GM18508 (cell line): Measurements from ENCODE around the gene TTLL9.
A peak's percentile ranks its signal among the peaks of the same experiment; 100 is the strongest.

Experiments
- ATAC-seq: cut with Tn5 transposase; IDR thresholded peaks from one replicate; pipeline ENCODE4 v1.9.1; 2021; ENCODE audit warnings: moderate number of reproducible peaks; ENCODE audit not compliant: insufficient read depth, unreplicated experiment

The TTLL9 gene

DNA sequence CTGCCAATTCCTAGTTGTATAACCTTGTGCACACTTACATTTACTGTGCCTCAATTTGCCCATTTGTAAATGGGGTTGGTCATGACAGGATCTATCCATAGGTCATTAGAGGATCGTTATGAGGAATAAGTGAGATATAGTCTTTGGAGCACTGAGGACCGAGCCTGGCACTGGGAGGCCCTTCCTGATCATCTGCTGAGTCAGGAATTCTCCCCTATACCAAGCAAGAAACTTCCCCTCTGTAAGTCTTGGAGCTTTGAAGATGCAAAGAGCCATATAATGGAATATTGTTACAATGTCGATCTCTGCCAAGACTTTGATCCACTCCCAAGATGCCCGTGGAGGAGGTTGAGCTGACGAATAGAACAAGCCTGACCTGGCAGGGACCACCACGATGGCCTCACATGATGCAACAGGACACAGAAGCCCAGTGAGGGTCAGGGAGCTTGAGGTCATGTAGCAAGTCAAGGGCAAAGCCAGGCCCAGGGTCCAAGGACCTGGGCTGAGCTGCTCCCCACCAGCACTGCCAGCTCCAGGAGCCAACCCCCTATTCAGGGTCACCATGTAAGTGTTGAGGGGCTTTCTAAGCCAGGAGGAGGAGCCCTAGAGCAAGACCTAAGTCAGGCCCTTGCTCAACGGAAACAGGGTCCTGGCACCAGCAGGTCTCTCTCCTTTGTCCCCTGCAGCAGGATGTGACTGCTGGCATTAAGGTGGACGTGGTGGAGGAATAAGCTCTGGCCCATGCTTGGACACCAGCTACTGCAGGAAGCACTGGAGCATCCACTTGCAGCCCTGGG lies 64.7 kb downstream of the TTLL9 start:
- ATAC-seq: no peak

DNA sequence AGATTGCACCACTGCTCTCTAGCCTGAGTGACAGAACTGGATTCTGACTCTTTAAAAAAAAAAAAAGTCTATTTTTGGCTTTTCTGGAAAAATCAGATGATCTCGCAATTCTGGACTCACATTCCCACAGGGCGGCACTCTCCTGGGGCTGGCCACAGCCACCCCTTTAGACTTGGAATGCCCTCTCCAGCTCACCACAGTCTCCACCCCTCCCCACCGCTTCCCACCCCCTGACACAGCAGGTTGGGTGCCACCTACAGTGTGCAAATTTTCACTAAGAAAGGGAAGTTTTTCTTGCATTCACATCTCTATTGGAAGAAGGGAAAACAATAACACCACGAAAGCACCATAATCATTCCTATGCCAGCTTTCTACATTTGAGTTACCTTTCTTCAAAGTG lies 66.0 kb downstream of the TTLL9 start:
- no peak for ATAC-seq

DNA sequence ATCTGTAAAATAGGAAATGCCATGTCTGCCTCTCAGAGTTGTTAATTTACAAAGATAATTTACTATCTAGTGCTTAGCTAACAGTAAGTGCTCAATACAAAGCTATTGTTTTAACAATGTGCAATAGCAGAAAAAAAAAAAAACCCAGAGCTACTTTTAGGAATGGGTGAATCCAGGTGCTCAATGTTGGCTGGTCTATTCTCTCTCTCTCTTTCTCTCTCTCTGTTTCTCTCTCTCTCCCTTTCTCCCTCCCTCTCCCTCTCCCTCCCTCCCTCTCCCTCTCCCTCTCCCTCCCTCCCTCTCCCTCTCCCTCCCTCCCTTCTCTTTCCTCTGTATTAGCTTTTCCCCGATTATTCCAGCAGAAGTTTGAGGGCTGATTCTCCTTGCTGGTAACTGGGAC lies 67.4 kb downstream of the TTLL9 start:
- no peak for ATAC-seq

DNA sequence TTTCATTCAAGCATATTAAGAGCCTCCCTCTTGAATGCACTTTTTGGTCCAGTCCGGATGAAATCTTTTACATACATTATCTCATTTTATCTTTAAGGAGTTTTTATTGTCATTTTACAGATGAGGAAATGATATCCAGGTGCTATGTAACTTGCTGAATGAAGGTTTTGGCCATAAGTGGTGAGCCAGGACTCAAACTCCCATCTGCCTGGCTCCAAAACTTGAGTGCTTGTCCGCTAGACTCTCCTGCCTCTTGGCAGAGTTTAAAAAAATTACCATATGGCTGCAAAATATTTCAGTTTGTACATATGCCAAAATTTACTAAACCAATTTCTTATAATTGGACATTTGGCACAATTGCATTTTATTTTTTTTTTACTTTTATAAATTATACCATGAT lies 69.2 kb downstream of the TTLL9 start:
- ATAC-seq: no peak

DNA sequence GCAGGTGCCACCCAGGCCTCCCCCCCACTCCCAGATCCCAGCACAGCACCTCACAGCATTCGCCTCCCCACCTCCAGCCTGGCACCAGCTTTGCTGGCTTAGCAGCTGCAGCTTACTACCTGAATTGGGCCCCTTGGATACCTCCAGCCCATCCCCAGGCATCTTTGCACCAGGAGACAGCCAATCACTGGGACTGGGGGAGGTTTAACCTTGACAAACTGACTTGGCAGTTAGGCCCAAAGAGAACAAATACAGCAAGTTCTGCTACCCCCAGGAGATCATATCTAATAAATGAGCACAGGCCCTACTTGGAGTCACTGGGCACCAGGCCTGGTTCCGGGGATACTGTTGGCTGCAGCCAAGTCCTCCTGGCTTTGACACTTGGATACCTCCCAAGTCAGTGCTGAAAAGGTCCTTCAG lies 72.6 kb downstream of the TTLL9 start:
- ATAC-seq: no peak

DNA sequence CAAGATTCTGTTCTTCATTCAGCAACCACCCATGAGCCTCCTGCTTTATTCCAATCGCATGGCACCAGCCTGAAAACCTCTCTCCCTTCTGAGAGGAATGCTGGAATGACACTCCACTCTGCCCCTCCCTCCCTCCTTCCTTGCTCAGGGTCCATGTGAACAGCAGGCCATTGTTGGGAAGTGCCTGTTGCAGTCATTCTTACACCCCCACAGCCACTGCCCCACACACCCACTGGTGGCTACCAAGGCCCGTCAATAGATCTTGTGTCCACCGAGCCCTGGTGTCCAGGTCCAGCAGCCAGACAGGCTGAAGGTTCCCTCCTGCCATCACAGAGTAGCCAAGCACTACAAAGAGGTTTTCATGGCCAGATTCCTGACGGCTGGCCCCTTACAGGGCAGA lies 74.9 kb downstream of the TTLL9 start:
- no peak for ATAC-seq

DNA sequence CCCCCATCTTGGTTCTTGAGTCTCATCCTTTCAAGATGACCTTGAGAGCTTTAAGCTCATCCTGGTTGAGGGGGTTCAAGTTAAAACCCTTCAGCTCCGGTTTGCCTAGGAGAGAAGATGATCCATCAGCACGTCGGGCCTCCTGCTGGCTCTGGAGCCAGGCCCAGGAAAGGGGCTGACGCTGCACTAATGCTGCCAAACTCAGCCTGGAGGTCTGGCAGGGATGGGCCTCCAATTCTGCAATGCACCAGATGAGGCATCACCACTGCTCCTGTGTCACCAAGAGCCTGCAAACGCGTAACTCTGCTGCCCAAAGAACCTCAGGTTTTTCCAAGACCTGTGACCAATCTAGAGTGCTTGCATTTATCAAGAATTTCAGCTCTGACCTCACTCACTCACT lies 75.4 kb downstream of the TTLL9 start:
- no peak for ATAC-seq

DNA sequence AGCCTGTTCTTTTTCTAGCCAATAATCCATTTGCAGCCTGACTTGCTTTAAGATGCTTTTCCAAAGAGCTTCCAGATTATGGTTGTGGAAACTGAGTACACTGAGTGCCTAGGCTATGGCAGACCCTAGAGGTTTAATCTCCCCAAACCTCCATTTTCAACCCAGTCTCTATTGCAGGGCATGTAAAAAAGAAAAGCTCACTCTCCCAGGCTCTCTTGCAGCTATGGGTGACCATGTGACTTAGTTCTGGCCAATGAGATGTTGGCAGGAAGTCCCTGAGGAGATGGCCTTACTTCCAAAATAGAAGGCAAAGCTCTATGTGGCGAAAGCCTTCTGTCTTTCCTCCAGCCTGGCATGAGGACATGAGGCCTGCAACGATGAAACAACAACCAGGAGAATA lies 77.6 kb downstream of the TTLL9 start:
- no peak for ATAC-seq

DNA sequence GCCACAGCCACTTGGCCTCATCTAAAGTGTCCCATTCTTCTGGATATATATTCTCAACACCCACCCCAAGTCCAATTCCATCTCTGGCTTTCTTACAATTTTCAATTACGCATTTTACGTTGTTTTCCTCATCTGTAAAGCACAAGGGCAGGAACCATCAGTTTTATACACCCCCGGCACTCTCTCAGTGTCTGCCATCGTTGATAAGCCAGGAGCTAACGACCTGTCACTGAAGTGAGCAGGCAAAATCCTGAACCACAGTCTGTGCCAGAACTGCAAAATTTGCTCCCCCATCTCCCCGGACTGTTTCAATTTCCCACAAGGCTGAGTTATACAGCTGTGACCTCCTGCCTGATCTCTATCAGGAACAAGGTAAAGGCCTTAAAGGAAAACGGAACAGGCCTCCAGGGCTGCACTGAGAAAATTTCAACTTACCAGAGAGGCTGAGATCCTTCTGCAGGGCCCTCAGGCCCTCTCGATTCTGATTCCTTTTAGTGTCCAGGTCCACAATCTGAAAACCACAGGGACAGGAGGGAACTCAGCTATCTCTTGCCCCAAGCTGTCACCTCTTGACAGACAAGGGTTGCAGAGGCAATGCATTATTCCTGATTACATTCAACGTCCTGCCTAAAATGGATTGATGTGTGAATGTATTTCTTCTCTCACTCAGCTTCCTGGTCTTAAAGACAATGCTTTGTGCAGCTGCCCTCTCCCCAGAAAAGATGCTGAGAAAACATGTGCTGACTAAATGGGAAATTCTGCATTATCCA lies 79.6 kb downstream of the TTLL9 start:
- no peak for ATAC-seq

DNA sequence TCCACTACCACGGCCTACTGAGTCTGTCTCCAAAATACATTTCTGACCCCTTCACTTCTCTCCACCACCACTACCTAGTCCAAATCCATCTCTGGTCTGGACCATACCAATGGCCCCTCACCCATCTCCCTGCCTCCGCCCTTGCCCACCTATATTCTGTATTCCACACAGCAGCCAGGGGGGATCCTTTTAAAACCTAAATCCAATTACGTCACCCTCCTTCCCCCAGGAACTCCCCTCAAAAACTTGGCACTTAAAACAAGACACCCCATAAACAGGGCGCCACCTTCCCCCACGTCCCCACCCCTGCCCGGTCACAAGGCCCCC lies 80.7 kb downstream of the TTLL9 start:
- no peak for ATAC-seq

DNA sequence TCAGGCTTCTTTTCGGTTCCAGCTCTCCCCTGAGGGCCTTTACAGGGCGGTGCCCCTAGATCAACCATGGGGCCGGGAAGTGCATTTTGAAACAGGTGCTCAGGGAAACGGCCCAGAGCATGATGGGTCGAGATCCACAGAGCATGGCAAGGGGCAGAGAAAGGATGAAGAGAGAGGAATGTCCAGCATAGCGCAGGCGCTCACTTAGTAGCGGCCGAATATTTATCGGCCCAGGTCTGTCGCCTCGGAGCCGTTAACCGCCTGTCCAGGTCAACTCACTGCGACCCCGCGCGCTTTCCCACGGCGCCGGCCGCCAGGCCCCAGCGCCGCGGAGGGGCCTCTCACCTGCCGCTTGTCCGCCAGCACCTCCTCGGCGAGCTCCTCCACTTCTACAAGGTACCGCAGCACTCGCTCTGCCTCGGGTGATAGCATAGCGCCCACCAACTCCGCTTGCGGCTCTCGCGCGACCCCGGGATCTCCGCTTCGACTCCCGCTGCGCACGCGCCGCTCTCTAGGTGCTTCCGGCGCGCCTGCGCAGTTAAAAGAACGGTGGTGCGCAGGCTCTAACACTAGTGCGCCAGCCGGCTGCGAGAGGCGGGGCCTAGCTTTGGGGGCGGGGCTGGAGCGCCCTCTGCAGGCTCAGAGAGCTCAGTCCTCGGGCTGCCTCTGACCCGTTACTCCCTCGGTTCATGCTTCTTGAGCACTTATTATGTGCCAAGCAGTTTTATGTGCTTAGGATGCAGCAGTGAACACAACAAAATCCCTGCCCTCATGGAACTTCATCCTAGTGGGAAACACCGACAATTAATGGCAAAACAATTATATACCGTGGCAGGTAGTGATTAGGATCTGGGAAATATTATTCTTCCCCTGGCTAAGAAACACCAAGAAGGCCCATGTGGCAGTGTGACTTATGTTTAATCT lies 81.4 kb downstream of the TTLL9 start, which contains the start of gene PDRG1:
Gene PDRG1 (minus strand): TSS at position 517 of the 924 bp plus-strand sequence. CDS start 85 bp downstream, at position 432.
- peak; percentile 77 for ATAC-seq

DNA sequence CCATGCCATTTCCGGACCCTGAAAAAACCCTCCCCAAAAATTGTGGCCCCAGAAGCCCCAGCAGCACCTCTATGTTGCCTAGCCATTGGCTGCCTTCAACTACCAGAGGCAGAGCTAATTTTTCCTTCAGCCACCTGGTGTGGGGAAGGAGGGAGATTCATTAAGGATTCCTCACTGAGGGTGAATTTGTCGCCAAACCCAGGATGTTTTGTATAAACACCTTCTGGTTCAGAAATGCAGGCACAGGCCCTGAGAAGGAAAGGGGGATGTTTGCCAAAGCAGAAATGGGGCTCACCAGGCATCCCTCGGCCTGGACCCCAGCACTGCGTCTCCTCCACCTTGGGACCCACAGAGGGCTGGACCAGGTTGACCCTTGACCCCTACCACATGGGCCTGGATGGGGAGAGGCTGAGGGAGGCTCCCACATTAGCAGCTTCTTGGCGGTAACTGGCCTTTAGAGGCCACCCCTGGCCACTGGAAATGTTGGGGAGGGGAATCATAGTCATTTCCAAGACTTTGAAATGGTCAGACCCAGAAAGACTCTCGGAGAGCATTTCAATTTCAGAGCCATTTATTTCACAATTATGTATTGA lies 83.2 kb downstream of the TTLL9 start:
- no peak for ATAC-seq

DNA sequence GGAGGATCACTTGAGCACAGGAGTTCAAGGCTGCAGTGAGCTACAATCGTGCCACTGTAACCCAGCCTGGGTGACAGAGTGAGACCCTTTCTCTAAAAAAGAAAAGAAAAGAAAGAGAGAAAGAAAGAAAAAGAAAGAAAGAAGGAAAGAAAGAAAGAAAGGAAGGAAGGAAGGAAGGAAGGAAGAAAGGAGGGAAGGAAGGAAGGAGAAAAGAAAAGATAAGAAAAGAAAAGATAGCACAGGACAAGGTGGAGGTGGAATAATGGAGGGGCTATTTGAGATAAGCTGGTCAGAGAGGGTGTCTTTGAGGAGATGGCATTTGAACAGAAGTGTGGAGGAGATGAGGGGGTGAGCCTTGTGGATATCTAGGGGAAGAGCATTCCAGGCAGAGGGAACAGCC lies 84.1 kb downstream of the TTLL9 start:
- no peak for ATAC-seq

DNA sequence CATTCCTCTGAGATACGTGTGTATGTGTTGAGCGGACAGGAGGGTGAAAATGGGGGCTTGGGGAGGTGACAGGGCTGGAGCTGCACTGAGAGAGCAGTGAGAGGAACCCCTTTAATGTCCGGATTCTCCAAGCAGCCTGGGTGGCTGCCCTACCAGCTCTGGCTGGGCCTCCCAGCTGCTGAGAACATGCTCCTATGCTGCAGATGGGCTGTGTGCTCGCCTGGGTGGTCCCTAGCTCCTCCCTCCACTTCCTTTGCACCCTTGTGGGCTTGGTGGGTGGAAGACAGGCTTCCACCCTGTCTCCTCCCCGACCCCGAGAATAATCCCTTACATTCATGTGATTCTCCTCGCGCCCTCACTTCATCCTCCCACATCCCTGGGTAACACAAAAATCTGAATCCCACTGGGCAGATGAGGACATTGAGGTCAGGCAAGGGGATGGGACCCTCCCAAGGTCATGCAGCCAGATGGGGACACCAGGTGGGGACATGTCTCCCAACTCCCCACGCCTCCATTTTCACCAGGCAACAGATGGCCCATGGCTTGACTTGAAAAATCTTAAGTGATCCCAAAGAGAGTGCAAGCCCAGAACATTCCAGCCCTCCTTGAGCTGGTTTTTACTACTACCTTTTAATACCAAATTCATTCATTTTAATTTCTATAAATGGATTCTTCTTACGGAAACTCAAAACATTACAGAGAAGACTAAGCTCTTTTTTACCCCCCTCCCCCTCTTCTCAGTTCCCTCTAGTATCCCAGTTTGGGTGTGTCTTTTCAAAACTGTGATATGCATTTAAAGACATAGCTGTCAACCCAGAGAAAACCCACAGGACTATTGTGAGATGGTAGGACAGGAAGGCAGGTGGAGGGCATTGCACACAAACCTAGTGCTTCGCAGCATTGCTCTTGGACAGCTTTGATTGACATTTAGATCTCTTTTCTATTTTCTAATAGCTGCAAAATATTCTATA lies 86.4 kb downstream of the TTLL9 start:
- ATAC-seq: no peak

DNA sequence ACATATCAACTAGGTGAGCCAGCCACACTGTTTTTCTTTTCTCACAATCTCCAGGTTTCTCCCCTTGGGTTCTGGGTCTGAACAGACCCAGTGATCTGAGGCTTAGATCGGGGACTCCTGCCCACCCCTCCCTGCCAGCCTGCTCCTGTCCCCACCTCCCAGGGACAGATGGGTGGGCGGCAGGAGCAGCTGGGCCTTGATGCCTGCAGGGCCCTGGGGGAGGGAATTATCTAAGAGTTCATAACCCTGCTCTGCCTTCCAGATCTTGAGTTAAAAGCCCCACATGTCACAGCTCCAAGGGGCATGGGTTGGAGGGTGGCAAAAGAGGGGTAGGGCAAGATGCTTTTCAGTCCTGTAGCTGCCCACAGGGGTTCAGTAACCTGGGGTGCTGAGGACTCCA lies 92.3 kb downstream of the TTLL9 start:
- ATAC-seq: no peak

DNA sequence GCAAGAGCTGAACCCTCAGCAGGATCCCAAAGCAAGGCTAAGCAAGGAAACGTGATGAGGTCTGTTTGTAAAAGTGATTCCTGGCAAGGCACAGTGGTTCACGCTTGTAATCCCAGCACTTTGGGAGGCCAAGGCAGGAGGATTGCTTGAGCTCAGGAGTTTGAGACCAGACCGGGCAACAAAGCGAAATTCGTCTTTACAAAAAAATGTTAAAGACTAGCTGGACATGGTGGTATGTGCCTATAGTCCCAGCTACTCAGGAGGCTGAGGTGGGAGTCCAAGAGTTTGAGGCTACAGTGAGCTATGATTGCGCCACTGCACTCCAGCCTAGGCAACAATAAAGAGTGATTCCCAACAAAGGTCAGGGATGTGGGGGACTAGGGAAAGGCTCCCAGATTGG lies 93.5 kb downstream of the TTLL9 start:
- ATAC-seq: no peak

DNA sequence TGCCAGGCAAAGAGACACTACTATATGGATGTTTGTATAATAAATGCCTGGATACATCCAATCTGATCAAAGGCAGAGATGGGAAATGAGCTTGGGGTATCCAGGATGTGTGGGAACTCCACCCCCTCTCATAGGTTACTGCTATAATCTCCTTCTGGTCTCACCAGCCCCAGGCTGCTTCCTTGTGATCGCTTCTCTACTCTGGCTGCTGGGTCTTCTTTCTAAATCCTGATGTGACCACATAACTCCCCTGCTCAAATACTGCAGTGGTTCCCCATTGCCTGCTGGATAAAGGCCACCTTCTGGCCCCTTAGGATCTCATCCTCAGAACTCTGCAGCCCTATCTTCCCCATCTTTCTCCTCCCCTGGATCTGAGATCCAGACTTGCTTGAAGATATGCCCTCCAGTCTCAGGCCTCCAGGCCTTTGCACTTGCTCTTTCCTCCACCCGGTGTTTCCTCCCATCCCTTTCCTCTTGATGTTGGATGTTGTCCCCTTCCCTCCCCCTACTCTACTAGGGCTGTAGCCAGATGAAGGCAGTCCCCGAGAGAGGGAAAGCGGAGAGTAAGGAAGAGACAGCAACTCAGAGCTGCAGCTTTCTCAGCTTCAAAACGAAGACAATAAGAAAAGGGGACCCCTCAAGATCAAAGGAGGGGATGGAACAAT lies 96.7 kb downstream of the TTLL9 start:
- ATAC-seq: no peak

DNA sequence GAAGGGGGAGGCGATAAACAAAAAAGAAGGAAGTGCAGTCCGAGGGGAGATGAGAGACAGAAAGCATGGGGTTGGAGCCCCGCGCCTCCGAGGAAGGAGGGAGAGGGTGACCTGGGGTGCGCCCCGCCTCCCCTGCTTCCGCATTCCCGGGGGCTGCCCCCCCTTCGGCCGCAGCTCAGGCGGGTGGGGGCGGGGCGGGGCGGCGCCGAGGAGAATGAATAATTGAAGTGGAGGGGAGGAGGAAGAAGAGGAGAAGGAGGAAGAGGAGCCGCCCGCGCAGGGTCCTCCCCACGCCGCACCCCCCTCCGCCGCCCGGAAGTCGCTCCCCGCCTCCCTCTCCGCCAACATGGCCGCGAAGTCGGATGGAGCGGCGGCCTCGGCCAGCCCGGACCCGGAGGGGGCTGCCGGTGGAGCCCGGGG lies 97.4 kb downstream of the TTLL9 start, which contains the start of gene XKR7:
Gene XKR7 (plus strand): TSS at position 322 of the 420 bp plus-strand sequence. CDS start 25 bp downstream, at position 347.
- ATAC-seq: no peak
